A549 treated with CpdA at 1 μM for 4 hours (cell line): ENCODE data around the gene TBC1D19. TPM values are rescaled to one million over a fixed set of nuclear protein-coding genes. Genes with fewer than 3 reads are reported as not detected.

Source experiments
- total RNA-seq: library from RNA; stranded (reverse); fragments of 200-300 nt; extraction: Qiagen RNA extraction; gene quantifications from 5 replicates; pipeline ENCODE4 v1.2.3, GENCODE V29; 2022; ENCODE audit warnings: low read depth

Gene TBC1D19
- 2.8 to 4.0 TPM (median 3.3 TPM) in 5 replicates for total RNA-seq

GRCh38 chr4:26583865-26584652, at the start of gene TBC1D19:
TSS of gene TBC1D19 (plus strand) at chr4:26584084. CDS start at chr4:26584194, 110 bp downstream.

Other genes with a start within 250 kb of the TBC1D19 start
- not detected in 5 replicates for gene CCKAR, start 93.6 kb upstream of the TBC1D19 start, total RNA-seq